IMR-90 (cell line): Measurements from ENCODE around the gene MLYCD. TPM values are rescaled to one million over a fixed set of nuclear protein-coding genes. Genes with fewer than 3 reads are reported as not detected.

ENCODE experiments used
- ATAC-seq: fragments of 200-7000 bp; cut with Tn5 transposase; 2 replicates; pipeline ENCODE4 v1.9.1; 2020; ENCODE audit warnings: low read depth, mild to moderate bottlenecking, moderate library complexity
- BruUV-seq: library from RNA; stranded (reverse); fragments of 400-500 nt; replicated peaks from 2 replicates; lab custom pipeline; 2021; lab: Mats Ljungman, UMichigan
- CTCF ChIA-PET: fragments of 300-600 bp; formaldehyde crosslinking; extraction: SDS; loops from one replicate; lab custom pipeline; 2021; ENCODE audit warnings: antibody characterized with exemption; lab: Yijun Ruan, JAX
- POLR2A ChIA-PET: fragments of 300-600 bp; sonication (Branson Sonifier 250); formaldehyde crosslinking; loops from one replicate; lab custom pipeline; 2022; ENCODE audit warnings: antibody characterized with exemption; ENCODE audit not compliant: unreplicated experiment; lab: Charles Lee
- DNase-seq: peaks from one replicate; pipeline ENCODE4 v3.0.0; 2013
- H2AFZ ChIP-seq: replicated peaks from 2 replicates; pipeline ENCODE3; 2013; ENCODE audit warnings: low read length, mild to moderate bottlenecking; ENCODE audit not compliant: poor library complexity
- H2AK5ac ChIP-seq: 2 replicates; pipeline ENCODE4 v1.6.1; 2013; ENCODE audit warnings: low read depth, low read length, inconsistent platforms
- H2AK9ac ChIP-seq: replicated peaks from 2 replicates; pipeline ENCODE3; 2013; ENCODE audit warnings: mild to moderate bottlenecking, low read depth, low read length, moderate library complexity; ENCODE audit not compliant: poor library complexity
- H2BK120ac ChIP-seq: 2 replicates; pipeline ENCODE4 v1.6.1; 2013; ENCODE audit warnings: low read depth, low read length, inconsistent platforms
- H2BK15ac ChIP-seq: 3 replicates; pipeline ENCODE4 v1.6.1; 2013; ENCODE audit warnings: low read depth, low read length, inconsistent platforms
- H2BK20ac ChIP-seq: 2 replicates; pipeline ENCODE4 v1.6.1; 2013; ENCODE audit warnings: low read depth, mild to moderate bottlenecking, inconsistent platforms, low read length, moderate library complexity
- H2BK5ac ChIP-seq: 2 replicates; pipeline ENCODE4 v1.6.1; 2013; ENCODE audit warnings: mild to moderate bottlenecking, low read depth, low read length, inconsistent platforms; ENCODE audit not compliant: poor library complexity, severe bottlenecking
- H3K14ac ChIP-seq: replicated peaks from 2 replicates; pipeline ENCODE4 v1.6.1; 2013; ENCODE audit warnings: low read depth, low read length, inconsistent platforms
- H3K18ac ChIP-seq: 2 replicates; pipeline ENCODE4 v1.6.1; 2013; ENCODE audit warnings: low read depth, low read length, control low read depth
- H3K23ac ChIP-seq: 2 replicates; pipeline ENCODE4 v1.6.1; 2013; ENCODE audit warnings: low read depth, low read length, inconsistent platforms
- H3K27ac ChIP-seq: 2 replicates; pipeline ENCODE4 v1.5.1; 2013; ENCODE audit warnings: mild to moderate bottlenecking, control low read depth, low read length; ENCODE audit not compliant: insufficient read depth
- H3K27me3 ChIP-seq: 2 replicates; pipeline ENCODE4 v1.6.1; 2013; ENCODE audit warnings: low read length; ENCODE audit not compliant: control insufficient read depth, insufficient read depth
- H3K36me3 ChIP-seq: 2 replicates; pipeline ENCODE4 v1.6.1; 2013; ENCODE audit warnings: low read length, mixed read lengths; ENCODE audit not compliant: control insufficient read depth, insufficient read depth
- H3K4ac ChIP-seq: 2 replicates; pipeline ENCODE4 v1.6.1; 2013; ENCODE audit warnings: low read depth, low read length, inconsistent platforms
- H3K4me1 ChIP-seq: 2 replicates; pipeline ENCODE4 v1.6.1; 2013; ENCODE audit warnings: low read length, mixed read lengths; ENCODE audit not compliant: control insufficient read depth, insufficient read depth
- H3K4me2 ChIP-seq: 2 replicates; pipeline ENCODE4 v1.6.1; 2013; ENCODE audit warnings: low read depth, mild to moderate bottlenecking, control low read depth, low read length, moderate library complexity
- H3K4me3 ChIP-seq: 2 replicates; pipeline ENCODE4 v1.5.1; 2013; ENCODE audit warnings: low read depth, mild to moderate bottlenecking, control low read depth, low read length, moderate library complexity; ENCODE audit not compliant: insufficient read depth
- H3K56ac ChIP-seq: 2 replicates; pipeline ENCODE4 v1.6.1; 2013; ENCODE audit warnings: low read length, inconsistent platforms; ENCODE audit not compliant: insufficient read depth; ENCODE audit errors: extremely low read depth
- H3K79me1 ChIP-seq, 2 experiments: 2 replicates each; pipeline ENCODE4 v1.6.1; 2013; ENCODE audit warnings: low read length in 2 of 2, inconsistent platforms in 1 of 2, low read depth in 1 of 2
- H3K9ac ChIP-seq: 2 replicates; pipeline ENCODE4 v1.6.1; 2013; ENCODE audit warnings: low read depth, low read length, control low read depth
- H3K9me1 ChIP-seq: 2 replicates; pipeline ENCODE4 v1.6.1; 2013; ENCODE audit warnings: low read length, inconsistent platforms; ENCODE audit not compliant: insufficient read depth
- H3K9me3 ChIP-seq: 2 replicates; pipeline ENCODE4 v1.6.1; 2013; ENCODE audit warnings: low read length; ENCODE audit not compliant: control insufficient read depth, insufficient read depth
- H4K20me1 ChIP-seq: 2 replicates; pipeline ENCODE4 v1.6.1; 2013; ENCODE audit warnings: low read length, inconsistent platforms; ENCODE audit not compliant: insufficient read depth
- H4K5ac ChIP-seq: 2 replicates; pipeline ENCODE4 v1.6.1; 2013; ENCODE audit warnings: mild to moderate bottlenecking, low read depth, low read length, control low read depth
- H4K8ac ChIP-seq, 2 experiments: 2 replicates each; pipeline ENCODE4 v1.6.1; 2013; ENCODE audit warnings: low read depth in 2 of 2, low read length in 2 of 2, control low read depth in 1 of 2, inconsistent platforms in 1 of 2
- H4K91ac ChIP-seq: 2 replicates; pipeline ENCODE4 v1.6.1; 2013; ENCODE audit warnings: low read depth, low read length, inconsistent platforms; ENCODE audit not compliant: insufficient read depth
- RAD21 ChIP-seq: IDR thresholded peaks from 2 replicates; pipeline ENCODE4 v1.6.1; 2012; ENCODE audit warnings: low read length, improper control_type of control experiment
- RCOR1 ChIP-seq: IDR thresholded peaks from 2 replicates; pipeline ENCODE4 v1.6.1; 2012; ENCODE audit warnings: mild to moderate bottlenecking, low read length, improper control_type of control experiment; ENCODE audit not compliant: insufficient replicate concordance
- SMC3 ChIP-seq: fragments of 150-350 bp; IDR thresholded peaks from 2 replicates; pipeline ENCODE4 v1.6.1; 2016; ENCODE audit warnings: low read depth, mild to moderate bottlenecking, antibody characterized with exemption, low read length, moderate library complexity
- WGBS, 2 experiments: methylation state at CpG; one replicate each; pipeline versions ENCODE4 v1.1.5 to v1.1.7; 2013; ENCODE audit warnings: missing lambda C conversion rate in 2 of 2; ENCODE audit not compliant: insufficient read length in 1 of 2; ENCODE audit errors: extremely low coverage in 2 of 2; 5-methylcytosine and 5-hydroxymethylcytosine counted together
- dilution Hi-C: fragments of 300-500 bp; cut with HindIII; formaldehyde crosslinking; loops from one replicate; pipeline ENCODE4 v1.14.3; 2018; ENCODE audit warnings: low sequenced_read_pairs; ENCODE audit not compliant: unreplicated experiment
- in situ Hi-C: fragments of 300-500 bp; cut with MboI; formaldehyde crosslinking; loops from 3 replicates; pipeline ENCODE4 v1.14.3; 2019; ENCODE audit warnings: low sequenced_read_pairs, inconsistent platforms, mixed read lengths
- intact Hi-C: fragments of 100-400 bp; cut with micrococcal nuclease; formaldehyde crosslinking; loops from 2 replicates; pipeline ENCODE4 v1.10.0; 2022
- polyA plus RNA-seq, 3 experiments: library from polyadenylated mRNA; depleted of rRNA; stranded (reverse); fragments of >200 nt; gene quantifications; 2 replicates each; pipeline ENCODE4 v1.2.3, GENCODE V29; 2012; ENCODE audit warnings: low replicate concordance in 1 of 3
- total RNA-seq: library from RNA; depleted of rRNA; stranded (reverse); fragments of >200 nt; gene quantifications from 2 replicates; pipeline ENCODE4 v1.2.3, GENCODE V29; 2012
- TF ChIP-seq, protein P1 (sequence below): conservative IDR thresholded peaks from 2 replicates; pipeline ENCODE4 v1.5.1; 2012; ENCODE audit warnings: mild to moderate bottlenecking, low read depth, low read length, improper control_type of control experiment

MLYCD gene
- total and polyA plus RNA-seq, 2 of the 4 experiments (the other 2 are of a cell fraction) = 1.9 to 2.7 TPM

DNA sequence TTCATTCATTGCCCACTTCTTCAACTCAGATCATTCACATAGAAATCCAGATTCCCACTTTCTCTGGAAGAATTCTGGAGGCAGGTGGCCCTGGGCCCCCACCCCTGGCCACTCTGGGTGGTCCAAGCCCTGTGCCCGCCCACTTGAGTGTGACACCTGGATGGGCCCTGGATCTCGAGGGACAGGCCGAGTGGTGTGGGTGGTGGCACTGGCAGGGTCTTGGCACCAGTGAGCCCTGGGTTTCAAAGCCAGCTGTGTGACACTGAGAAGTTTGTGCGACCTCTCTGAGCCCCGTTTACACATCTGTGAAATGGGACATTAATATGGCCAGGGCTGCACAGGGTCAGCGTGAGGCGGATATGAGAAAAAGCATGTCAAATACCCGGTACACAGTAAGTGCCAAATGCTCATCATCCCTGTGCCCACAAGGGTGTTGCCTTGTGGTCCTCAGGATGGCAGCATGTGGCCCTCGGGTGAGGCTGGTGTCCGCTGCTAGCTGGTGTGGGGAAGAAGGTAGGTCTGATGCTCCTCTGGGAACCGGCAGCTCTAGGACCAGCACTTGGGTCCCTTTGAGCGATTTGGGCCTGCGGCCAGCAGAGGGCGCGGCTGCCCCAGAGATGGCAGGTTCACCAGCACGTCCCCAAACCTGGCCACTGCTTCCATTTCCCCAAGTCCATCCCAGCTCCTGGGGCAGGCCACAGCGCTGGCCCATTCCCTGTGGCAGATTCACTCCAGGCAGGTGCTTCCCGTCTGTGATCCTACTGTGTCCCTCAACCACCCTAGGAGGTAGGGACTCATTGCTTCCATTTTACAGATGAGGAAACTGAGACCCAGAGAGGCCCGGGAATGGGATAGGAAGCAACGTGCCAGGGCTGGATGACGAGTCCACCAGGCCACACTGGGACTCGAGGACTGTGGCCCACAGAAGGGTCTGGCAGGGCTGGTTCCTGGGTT is 57.7 kb downstream of the MLYCD start:
- ChIA-PET CTCF (interaction anchor here (0.6 to 1.4 kb wide), 7 partner anchors 30 to 418 kb away, joined by 3 to 6 read pairs (median 4); no protein-coding TSS in a partner anchor), POLR2A (no interaction called here)
- Histone ChIP-seq H4K8ac (no peak overlapping the region), H3K23ac (no peak overlapping the region), H3K9me3 (no peaks in the 10 kb centered on the region), H2BK20ac (no peak overlapping the region), H2BK15ac (no peak overlapping the region), H2AFZ (peak overlapping the region; percentile 76), H3K4me2 (no peak overlapping the region), H3K36me3 (peaks cover 28% of the 10 kb centered on the region), H3K27ac (no peak overlapping the region), H3K4me3 (no peak overlapping the region), H4K91ac (no peak overlapping the region), H4K20me1 (peaks cover 21% of the 10 kb centered on the region; the same call in 1 of the 2 replicates), H4K5ac (no peak overlapping the region), H3K14ac (no peak overlapping the region), H2BK120ac (no peak overlapping the region), H3K4ac (no peak overlapping the region), H3K9ac (no peak overlapping the region), H3K56ac (no peak overlapping the region), H3K79me1 (peaks cover 0 to 25% of the 10 kb centered on the region in 2 experiments; a peak in 1 of 4 replicates), H3K27me3 (no peaks in the 10 kb centered on the region), H2AK5ac (peak overlapping the region; percentile 84; the same call in 1 of the 2 replicates), H3K4me1 (peaks cover 14% of the 10 kb centered on the region), H3K18ac (no peak overlapping the region), H2AK9ac (peak overlapping the region; percentile 47), H2BK5ac (no peak overlapping the region), H3K9me1 (0 out of 2 replicates have a peak, but pooled peaks cover 4% of the 10 kb centered on the region)
- intact Hi-C loops = loop anchor here (1.0 kb wide), 1 partner anchor 106 kb away; no protein-coding TSS in a partner anchor
- whole genome bisulfite sequencing, 2 experiments = 51% methylated on average over 15 of the region's 22 CpGs; no CpG with 5 or more reads in 1 of the 2 experiments
- in situ Hi-C loops = loop anchor here (25.0 kb wide), 1 partner anchor 531 kb away; no protein-coding TSS in a partner anchor
- DNase-seq (peak; percentile 72), ATAC-seq (peak; percentile 20)
- dilution Hi-C loops = no loop called here
- BruUV-seq = no TSS peak
- TF ChIP-seq SMC3 (peak; percentile 70), RAD21 (peak; percentile 88), RCOR1 (no peak)
- TF ChIP-seq, protein P1, sequence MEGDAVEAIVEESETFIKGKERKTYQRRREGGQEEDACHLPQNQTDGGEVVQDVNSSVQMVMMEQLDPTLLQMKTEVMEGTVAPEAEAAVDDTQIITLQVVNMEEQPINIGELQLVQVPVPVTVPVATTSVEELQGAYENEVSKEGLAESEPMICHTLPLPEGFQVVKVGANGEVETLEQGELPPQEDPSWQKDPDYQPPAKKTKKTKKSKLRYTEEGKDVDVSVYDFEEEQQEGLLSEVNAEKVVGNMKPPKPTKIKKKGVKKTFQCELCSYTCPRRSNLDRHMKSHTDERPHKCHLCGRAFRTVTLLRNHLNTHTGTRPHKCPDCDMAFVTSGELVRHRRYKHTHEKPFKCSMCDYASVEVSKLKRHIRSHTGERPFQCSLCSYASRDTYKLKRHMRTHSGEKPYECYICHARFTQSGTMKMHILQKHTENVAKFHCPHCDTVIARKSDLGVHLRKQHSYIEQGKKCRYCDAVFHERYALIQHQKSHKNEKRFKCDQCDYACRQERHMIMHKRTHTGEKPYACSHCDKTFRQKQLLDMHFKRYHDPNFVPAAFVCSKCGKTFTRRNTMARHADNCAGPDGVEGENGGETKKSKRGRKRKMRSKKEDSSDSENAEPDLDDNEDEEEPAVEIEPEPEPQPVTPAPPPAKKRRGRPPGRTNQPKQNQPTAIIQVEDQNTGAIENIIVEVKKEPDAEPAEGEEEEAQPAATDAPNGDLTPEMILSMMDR = peak; percentile 88
